Measurements from ENCODE around the gene RAPGEF5. TPM values are rescaled to one million over a fixed set of nuclear protein-coding genes. Genes with fewer than 3 reads are reported as not detected.

Gene RAPGEF5
- total and polyA plus RNA-seq, 9 donors: 6.4 to 22.5 (median 10.4) TPM

- DNase-seq: no peak
- Histone ChIP-seq H3K36me3 (no peaks in the 10 kb centered on the region), H3K4me1 (ENCODE audit: insufficient read depth) (no peaks in the 10 kb centered on the region), H3K4me3 (no peak overlapping the region), H3K27ac (no peak overlapping the region), H3K9me3 (no peaks in the 10 kb centered on the region), H3K27me3 (no peaks in the 10 kb centered on the region)
- 75 to 91% (median 83%) methylated on average over 4 of the region's 4 CpGs for WGBS, 3 donors
- TF ChIP-seq EP300 (IDR thresholded peaks at IDR 0.05): no peak
- no peak for TF ChIP-seq CTCF (IDR thresholded peaks at IDR 0.05)
- intact Hi-C loops (cut with DNase I): no loop called here
These were observed 6.9 kb upstream of the RAPGEF5 start for GRCh38 chr7:22363756-22364422.

GRCh38 chr7:22361795-22362194 is 4.8 kb upstream of the RAPGEF5 start:
- H3K36me3 ChIP-seq: no peaks in the 10 kb centered on the region
- H3K27ac ChIP-seq: no peak overlapping the region
- H3K27me3 ChIP-seq: no peaks in the 10 kb centered on the region
- intact Hi-C loops (cut with DNase I): no loop called here
- TF ChIP-seq POLR2A (IDR thresholded peaks at IDR 0.05) (no peak), CTCF (IDR thresholded peaks at IDR 0.05) (no peak), EP300 (IDR thresholded peaks at IDR 0.05) (no peak)
- no peaks in the 10 kb centered on the region for H3K9me3 ChIP-seq
- peaks cover 5% of the 10 kb centered on the region for H3K4me1 ChIP-seq (ENCODE audit: insufficient read depth)
- H3K4me3 ChIP-seq: no peak overlapping the region
- DNase-seq: no peak
- WGBS, 3 donors: 54 to 61% (median 57%) methylated on average over 2 of the region's 2 CpGs

DNA sequence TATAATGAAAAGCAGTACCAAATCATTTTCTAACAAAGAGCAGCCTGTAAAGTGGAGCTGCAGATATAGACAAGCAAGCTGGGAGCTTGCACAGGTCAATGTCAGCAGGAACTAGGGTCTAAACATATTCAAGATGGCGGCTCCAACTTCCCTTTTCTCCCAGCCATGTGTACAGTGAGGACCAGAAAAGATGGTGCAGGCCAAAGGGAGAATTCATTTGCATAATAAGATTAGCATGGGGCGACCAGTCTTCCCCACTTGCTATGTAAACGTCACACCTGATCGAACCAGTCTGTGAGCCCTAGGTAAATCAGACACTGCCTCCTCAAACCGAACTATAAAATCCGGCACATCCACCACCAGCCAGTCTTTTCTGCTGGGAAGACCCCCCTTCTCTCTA is 4.4 kb upstream of the RAPGEF5 start:
- Histone ChIP-seq H3K9me3 (no peaks in the 10 kb centered on the region), H3K27me3 (no peaks in the 10 kb centered on the region), H3K4me3 (no peak overlapping the region), H3K4me1 (ENCODE audit: insufficient read depth) (peaks cover 5% of the 10 kb centered on the region), H3K27ac (no peak overlapping the region), H3K36me3 (no peaks in the 10 kb centered on the region)
- no peak for DNase-seq
- TF ChIP-seq POLR2A (IDR thresholded peaks at IDR 0.05): no peak
- TF ChIP-seq CTCF (IDR thresholded peaks at IDR 0.05): no peak
- TF ChIP-seq EP300 (IDR thresholded peaks at IDR 0.05): no peak
- WGBS, 3 donors: 89 to 92% (median 92%) methylated on average over 6 of the region's 6 CpGs
- intact Hi-C loops (cut with DNase I): no loop called here

DNA sequence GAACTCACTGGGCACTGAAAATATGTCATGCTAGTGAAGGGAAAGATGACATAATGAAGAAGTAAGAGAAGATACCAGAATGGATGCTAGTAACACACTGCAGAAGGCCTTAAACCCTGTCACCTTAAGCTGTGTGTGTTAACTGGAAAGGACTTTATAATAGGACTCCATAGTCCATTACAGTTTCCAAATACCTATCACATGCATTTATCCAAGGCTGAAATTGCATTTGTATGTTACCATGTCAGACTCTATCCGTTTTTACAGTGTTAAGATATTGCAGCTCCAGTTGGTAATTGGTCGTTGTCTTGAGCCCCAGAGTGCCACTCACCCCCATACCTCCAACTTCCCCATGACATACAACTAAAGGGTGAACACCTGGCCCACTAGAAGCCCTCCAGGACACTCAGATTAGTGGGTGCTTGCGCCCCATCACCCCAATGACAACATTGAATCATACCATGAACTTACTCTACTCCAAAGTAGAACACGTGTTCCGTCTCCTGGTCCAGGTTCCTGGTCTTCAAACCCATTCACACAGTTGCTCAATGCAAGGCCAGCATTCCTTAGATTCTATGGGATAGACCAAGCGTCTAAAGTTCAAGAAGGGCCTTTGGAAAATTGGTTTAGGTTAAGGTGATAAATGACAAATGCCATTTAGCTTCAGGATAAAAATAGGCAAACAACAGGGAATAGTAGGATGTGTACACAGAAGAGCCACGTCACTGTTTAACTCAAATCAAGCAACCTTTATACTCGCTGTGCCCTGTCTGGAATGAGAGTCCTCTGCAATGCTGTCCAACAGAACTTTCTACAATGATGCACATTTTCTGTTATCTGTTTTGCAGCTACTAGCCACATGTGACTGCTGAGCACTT is 2.1 kb upstream of the RAPGEF5 start:
- intact Hi-C loops (cut with DNase I): no loop called here
- 92 to 93% (median 92%) methylated on average over 8 of the region's 8 CpGs for WGBS, 3 donors
- peaks cover 0 to 3% of the 10 kb centered on the region in 2 donors for H3K9me3 ChIP-seq

More for the DNA sequence above, 2.1 kb upstream of the RAPGEF5 start:
- Histone ChIP-seq H3K27me3 (no peaks in the 10 kb centered on the region), H3K4me3 (no peak overlapping the region), H3K27ac (no peak overlapping the region), H3K4me1 (ENCODE audit: insufficient read depth) (peaks cover 5% of the 10 kb centered on the region), H3K36me3 (no peaks in the 10 kb centered on the region)
- no peak for DNase-seq
- TF ChIP-seq POLR2A (IDR thresholded peaks at IDR 0.05) (no peak), EP300 (IDR thresholded peaks at IDR 0.05) (no peak), CTCF (IDR thresholded peaks at IDR 0.05) (no peak)
